IMR-90 (cell line): ENCODE measurements around the gene NT5DC3.

ENCODE experiments used
- CEBPB ChIP-seq: IDR thresholded peaks from 2 replicates; pipeline ENCODE4 v1.6.1; 2012; ENCODE audit warnings: low read depth, low read length, improper control_type of control experiment
- CHD1 ChIP-seq: IDR thresholded peaks from 2 replicates; pipeline ENCODE4 v1.6.1; 2012; ENCODE audit warnings: low read depth, low read length, improper control_type of control experiment
- FOS ChIP-seq: fragments of 150-350 bp; IDR thresholded peaks from 2 replicates; pipeline ENCODE4 v1.6.1; 2016; ENCODE audit warnings: low read depth, low read length
- MAFK ChIP-seq: IDR thresholded peaks from 2 replicates; pipeline ENCODE4 v1.6.1; 2012; ENCODE audit warnings: low read depth, low read length, improper control_type of control experiment
- MAZ ChIP-seq: IDR thresholded peaks from 2 replicates; pipeline ENCODE4 v1.6.1; 2012; ENCODE audit warnings: low read depth, mild to moderate bottlenecking, low read length, improper control_type of control experiment, moderate library complexity, borderline replicate concordance
- MXI1 ChIP-seq: IDR thresholded peaks from 2 replicates; pipeline ENCODE4 v1.6.1; 2012; ENCODE audit warnings: low read depth, mild to moderate bottlenecking, low read length, moderate library complexity, borderline replicate concordance
- POLR2A ChIP-seq: IDR thresholded peaks from 2 replicates; pipeline ENCODE4 v1.6.1; 2012; ENCODE audit warnings: mild to moderate bottlenecking, low read depth, low read length
- RCOR1 ChIP-seq: IDR thresholded peaks from 2 replicates; pipeline ENCODE4 v1.6.1; 2012; ENCODE audit warnings: mild to moderate bottlenecking, low read length, improper control_type of control experiment; ENCODE audit not compliant: insufficient replicate concordance
- RFX5 ChIP-seq: IDR thresholded peaks from 2 replicates; pipeline ENCODE4 v1.8.0; 2012; ENCODE audit warnings: low read depth, mild to moderate bottlenecking, low read length, moderate library complexity
- SMC3 ChIP-seq: fragments of 150-350 bp; IDR thresholded peaks from 2 replicates; pipeline ENCODE4 v1.6.1; 2016; ENCODE audit warnings: low read depth, mild to moderate bottlenecking, antibody characterized with exemption, low read length, moderate library complexity
- USF2 ChIP-seq: fragments of 150-350 bp; IDR thresholded peaks from 2 replicates; pipeline ENCODE4 v1.6.1; 2017; ENCODE audit warnings: mild to moderate bottlenecking, antibody characterized with exemption, low read length, low read depth
- TF ChIP-seq, protein P1 (sequence below): conservative IDR thresholded peaks from 2 replicates; pipeline ENCODE4 v1.5.1; 2012; ENCODE audit warnings: mild to moderate bottlenecking, low read depth, low read length, improper control_type of control experiment

- TF ChIP-seq POLR2A (no peak), USF2 (no peak), MXI1 (no peak), FOS (no peak), RFX5 (no peak), RCOR1 (no peak), CHD1 (no peak), CEBPB (no peak), MAZ (no peak), MAFK (no peak), SMC3 (no peak)
- TF ChIP-seq, protein P1, sequence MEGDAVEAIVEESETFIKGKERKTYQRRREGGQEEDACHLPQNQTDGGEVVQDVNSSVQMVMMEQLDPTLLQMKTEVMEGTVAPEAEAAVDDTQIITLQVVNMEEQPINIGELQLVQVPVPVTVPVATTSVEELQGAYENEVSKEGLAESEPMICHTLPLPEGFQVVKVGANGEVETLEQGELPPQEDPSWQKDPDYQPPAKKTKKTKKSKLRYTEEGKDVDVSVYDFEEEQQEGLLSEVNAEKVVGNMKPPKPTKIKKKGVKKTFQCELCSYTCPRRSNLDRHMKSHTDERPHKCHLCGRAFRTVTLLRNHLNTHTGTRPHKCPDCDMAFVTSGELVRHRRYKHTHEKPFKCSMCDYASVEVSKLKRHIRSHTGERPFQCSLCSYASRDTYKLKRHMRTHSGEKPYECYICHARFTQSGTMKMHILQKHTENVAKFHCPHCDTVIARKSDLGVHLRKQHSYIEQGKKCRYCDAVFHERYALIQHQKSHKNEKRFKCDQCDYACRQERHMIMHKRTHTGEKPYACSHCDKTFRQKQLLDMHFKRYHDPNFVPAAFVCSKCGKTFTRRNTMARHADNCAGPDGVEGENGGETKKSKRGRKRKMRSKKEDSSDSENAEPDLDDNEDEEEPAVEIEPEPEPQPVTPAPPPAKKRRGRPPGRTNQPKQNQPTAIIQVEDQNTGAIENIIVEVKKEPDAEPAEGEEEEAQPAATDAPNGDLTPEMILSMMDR: no peak
Measured at GRCh38 chr12:103805655-103806360, 35.2 kb downstream of the NT5DC3 start.
